GM19395 (cell line): ENCODE results near the gene MACROH2A1.
A peak's percentile ranks its signal among the peaks of the same experiment; 100 is the strongest.

Experiments used
- ATAC-seq: cut with Tn5 transposase; IDR thresholded peaks from one replicate; pipeline ENCODE4 v1.9.1; 2021; ENCODE audit warnings: mild to moderate bottlenecking, moderate library complexity; ENCODE audit not compliant: unreplicated experiment

MACROH2A1 gene

GRCh38 chr5:135436951-135437418 lies 38.0 kb upstream of the MACROH2A1 start:
- ATAC-seq = peak; percentile 53

- no peak for ATAC-seq
These were observed 36.7 kb upstream of the MACROH2A1 start for GRCh38 chr5:135435467-135436330.

DNA sequence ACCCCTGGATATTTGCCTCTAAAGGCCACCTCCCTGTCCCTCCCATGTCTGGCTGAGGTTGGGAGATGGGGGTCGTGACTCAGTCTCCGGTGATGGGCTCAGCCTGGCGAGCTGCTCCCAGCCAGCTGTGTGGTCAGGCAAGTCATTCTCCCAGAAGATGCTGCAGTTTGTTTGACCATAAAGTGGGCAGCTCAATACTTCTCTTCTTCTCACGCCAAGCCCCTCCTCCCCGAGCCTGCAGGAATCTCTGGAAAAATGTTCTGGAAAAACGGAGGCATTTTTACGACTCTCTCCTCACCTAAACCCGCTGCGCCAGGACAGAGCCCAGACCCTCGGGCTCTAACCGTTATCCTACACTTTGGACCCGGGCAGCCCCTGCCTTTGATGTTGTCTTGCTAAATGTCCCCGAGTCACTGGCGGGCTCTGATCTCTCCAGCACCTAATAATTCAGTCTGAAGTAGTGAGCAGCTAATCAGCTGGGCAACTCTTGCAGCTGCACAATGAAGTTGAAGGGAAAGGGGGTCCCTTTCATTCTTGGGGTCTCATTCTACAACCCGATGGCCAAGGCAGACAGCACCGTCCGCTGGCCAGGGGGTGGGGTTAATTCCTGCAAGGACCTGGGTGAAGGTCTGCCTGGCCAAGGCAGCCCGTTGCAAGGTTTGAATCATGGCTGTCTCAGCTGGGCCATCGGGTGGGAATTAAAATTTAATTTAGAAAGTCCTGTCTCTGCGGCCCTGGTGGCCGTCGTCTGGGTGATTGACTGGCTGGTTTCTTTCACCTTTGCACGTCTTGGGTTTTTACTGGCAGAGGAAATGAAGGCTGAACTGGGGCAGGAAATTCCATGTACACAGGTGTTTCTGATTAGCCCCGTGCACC lies 35.8 kb upstream of the MACROH2A1 start:
- ATAC-seq = no peak

GRCh38 chr5:135433681-135434426 lies 34.8 kb upstream of the MACROH2A1 start:
- no peak for ATAC-seq

DNA sequence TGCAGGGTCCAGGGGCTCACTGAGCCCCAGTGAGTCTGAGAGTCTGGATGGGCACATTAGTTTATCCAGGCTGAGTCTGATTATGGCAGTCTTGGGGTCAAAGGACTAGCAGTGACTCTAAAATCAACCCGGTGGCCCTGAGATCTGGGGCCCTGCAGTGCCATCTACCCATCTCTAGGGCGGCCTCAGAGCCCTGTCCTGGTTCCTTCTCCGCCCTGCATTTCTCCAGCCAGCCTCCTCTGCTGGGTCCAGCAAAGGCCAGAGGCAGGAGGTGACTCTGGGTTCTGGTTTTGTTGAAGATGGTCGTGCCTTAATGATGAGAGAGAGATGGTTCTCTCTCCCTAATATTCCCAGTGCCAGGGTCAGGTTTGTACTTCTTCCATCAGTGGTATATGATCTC lies 33.1 kb upstream of the MACROH2A1 start:
- ATAC-seq = no peak

DNA sequence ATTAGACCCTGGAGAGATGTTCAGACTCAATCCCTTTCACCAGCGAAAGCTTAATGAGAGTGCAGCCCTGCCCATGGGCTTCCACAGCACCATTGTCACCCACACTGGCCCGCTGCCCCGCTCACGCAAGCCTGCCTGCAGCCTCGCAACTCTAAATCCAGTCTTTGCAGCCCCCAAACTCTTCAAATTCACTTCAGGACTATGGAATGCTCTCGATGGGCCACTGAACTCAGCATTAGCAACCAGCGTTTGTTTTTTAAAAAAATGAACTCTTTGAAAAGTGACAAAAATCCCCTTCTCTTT lies 31.1 kb upstream of the MACROH2A1 start:
- no peak for ATAC-seq

GRCh38 chr5:135429301-135430134 lies 30.5 kb upstream of the MACROH2A1 start:
- no peak for ATAC-seq

DNA sequence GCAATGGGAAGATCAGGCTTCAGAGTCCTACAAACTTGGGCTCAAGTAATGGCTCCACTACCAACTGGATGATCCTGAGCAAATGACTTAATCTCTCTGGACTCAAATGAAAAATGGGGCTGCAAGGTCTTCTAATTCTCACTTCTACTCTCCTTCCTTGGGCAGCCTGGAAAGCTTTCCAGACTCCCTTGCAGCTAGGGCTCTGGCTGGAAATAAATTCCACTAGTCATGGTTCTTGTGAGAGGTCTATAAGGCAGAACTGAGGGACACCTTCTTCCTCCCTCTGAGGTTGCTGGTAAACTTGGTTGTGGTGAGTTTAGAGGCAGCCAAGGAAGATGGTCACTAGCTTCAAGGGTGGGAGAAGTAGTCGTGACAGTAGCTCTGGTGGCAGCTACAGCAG lies 29.6 kb upstream of the MACROH2A1 start:
- no peak for ATAC-seq

GRCh38 chr5:135426102-135427082 lies 27.4 kb upstream of the MACROH2A1 start:
- ATAC-seq = peak; percentile 91

GRCh38 chr5:135425641-135426040 lies 26.6 kb upstream of the MACROH2A1 start:
- no peak for ATAC-seq

DNA sequence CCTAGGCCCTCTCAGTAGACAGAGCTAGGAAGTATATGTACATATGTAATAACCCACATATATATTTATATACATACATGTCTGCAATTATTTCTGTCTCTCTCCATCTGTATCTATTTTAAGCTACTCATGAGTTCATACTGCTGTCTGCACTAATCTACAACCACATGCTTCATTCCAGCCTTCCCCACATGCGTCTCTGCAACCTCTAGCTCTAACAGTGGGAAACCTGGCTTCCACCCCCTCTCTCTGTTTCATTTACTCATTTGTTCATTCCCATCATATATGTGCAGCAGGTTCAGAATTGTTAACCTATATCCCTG lies 24.8 kb upstream of the MACROH2A1 start:
- ATAC-seq = no peak

- ATAC-seq = no peak
These were observed 24.3 kb upstream of the MACROH2A1 start for GRCh38 chr5:135423146-135423845.

- ATAC-seq = no peak
These were observed 23.4 kb upstream of the MACROH2A1 start for GRCh38 chr5:135422419-135422818.

DNA sequence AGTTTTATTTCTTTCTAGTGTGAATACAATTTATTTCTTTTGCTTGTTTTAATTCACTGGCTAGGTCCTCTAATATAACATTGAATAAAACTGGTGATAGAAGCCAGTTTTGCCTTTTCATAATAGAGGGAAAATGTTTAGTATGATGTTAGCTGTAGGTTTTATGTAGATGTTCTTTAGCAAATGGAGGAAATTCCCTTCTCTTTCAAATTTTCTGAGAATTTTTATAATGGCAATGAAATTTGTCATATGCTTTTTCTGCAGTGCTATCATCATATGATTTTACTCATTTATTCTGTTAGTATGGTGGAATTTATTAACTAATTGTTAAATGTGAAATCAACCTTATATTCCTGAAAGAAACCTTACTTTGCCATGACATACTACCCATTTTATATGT lies 18.1 kb upstream of the MACROH2A1 start:
- no peak for ATAC-seq

GRCh38 chr5:135405082-135405481 lies 6.1 kb upstream of the MACROH2A1 start:
- no peak for ATAC-seq

GRCh38 chr5:135402031-135402430 lies 3.0 kb upstream of the MACROH2A1 start:
- no peak for ATAC-seq

GRCh38 chr5:135400866-135401265 lies 1.8 kb upstream of the MACROH2A1 start:
- ATAC-seq = no peak

DNA sequence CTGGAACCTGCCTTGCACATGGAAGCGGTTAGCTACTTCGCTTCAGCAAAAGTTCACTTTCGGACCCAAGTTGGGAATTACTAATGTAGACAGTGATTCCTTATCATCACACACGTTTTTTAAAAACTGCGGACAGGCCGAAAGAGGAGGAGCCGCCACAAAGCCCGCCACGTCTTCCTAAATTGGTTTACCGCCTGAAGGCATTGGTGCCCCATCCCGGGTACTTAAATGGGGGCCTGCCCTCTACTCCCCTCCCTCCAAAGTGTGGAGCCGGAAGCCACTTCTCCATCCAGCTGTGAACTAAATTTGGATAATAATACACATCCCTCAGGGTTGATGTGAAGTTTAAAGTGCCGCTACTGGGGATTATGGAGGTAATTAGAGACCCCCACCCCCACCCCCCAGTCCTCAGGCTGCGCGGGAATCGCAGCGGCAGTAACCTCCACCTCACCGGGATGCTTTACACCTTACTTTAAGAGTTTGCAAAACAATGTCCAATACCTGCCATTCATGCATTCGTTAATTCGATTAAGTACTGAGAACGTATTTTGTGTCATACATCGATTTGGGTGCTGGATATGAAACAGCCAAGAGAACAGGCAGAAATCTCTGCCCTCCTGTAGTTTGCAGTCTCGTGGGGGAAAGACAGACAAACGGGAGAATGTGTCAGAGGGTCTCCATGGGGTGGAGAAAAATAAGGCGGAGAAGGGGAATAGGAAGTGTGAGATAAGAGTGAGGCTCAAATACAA lies 937 bp upstream of the MACROH2A1 start:
- ATAC-seq = no peak
